Cerebellar cortex (tissue), 1 donor: ENCODE data around the gene AACS.
"Not testable (repeated sequence)": the region's sequence is repeated elsewhere in the genome, so short reads cannot be mapped to it uniquely, and the experiment has no call there.

ENCODE experiments used
- DNase-seq: peaks from one replicate; pipeline ENCODE4 v3.0.0-alpha.2; 2015; ENCODE audit warnings: low spot score

The AACS gene

GRCh38 chr12:125065021-125065918 lies at the start of gene AACS:
AACS (plus strand) TSS chr12:125065435; CDS start chr12:125065585, 150 bp downstream.
- peak; percentile 77 for DNase-seq

- no peak for DNase-seq
Measured at GRCh38 chr12:125015680-125016310, 49.4 kb upstream of the AACS start.

- no peak for DNase-seq
Measured at GRCh38 chr12:125017801-125018200, 47.4 kb upstream of the AACS start.

GRCh38 chr12:125018356-125018755 lies 46.9 kb upstream of the AACS start:
- DNase-seq, result no peak

GRCh38 chr12:125021096-125021495 lies 44.1 kb upstream of the AACS start:
- DNase-seq, result no peak

- no peak for DNase-seq
Measured at GRCh38 chr12:125021771-125022170, 43.5 kb upstream of the AACS start.

DNA sequence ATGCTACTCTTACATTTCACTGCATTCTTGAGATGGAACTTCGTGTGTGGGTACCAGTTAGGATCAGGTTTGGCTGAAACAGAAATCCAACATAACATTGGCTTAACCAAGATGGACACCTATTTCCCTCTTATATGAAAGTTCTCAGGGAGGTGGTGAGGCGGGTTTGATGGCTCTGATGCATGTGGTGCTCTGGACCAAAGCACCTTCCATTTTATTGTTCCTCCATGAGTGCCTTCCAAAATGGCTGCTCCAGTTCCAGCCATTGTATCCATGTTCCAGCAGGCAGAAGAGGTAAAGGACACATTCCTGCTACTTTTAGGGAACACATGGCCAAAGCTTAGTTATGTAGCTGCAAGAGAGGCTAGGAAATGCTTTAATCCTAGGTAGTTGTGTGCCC lies 42.2 kb upstream of the AACS start:
- DNase-seq, result no peak

- DNase-seq, result no peak
Measured at GRCh38 chr12:125024949-125025563, 40.2 kb upstream of the AACS start.

- DNase-seq, result no peak
Measured at GRCh38 chr12:125025606-125026235, 39.5 kb upstream of the AACS start.

- no peak for DNase-seq
Measured at GRCh38 chr12:125028106-125028505, 37.1 kb upstream of the AACS start.

- DNase-seq, result no peak
Measured at GRCh38 chr12:125029761-125030358, 35.4 kb upstream of the AACS start.

DNA sequence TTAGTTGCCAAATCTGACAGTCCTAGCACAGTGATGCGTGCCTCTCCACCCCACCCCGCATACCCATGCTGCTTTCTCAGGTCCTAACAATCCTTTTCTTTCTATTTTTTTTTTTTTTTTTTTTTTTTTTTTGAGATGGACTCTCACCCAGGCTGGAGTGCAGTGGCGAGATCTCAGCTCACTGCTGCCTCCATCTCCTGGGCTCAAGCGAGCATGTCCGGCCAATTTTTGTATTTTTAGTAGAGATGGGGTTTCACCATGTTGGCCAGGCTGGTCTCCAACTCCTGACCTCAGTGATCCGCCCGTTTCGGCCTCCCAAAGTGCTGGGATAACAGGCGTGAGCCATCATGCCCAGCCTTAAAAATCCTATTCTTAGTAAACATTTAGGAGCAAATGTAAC lies 33.8 kb upstream of the AACS start:
- not testable (repeated sequence) for DNase-seq

DNA sequence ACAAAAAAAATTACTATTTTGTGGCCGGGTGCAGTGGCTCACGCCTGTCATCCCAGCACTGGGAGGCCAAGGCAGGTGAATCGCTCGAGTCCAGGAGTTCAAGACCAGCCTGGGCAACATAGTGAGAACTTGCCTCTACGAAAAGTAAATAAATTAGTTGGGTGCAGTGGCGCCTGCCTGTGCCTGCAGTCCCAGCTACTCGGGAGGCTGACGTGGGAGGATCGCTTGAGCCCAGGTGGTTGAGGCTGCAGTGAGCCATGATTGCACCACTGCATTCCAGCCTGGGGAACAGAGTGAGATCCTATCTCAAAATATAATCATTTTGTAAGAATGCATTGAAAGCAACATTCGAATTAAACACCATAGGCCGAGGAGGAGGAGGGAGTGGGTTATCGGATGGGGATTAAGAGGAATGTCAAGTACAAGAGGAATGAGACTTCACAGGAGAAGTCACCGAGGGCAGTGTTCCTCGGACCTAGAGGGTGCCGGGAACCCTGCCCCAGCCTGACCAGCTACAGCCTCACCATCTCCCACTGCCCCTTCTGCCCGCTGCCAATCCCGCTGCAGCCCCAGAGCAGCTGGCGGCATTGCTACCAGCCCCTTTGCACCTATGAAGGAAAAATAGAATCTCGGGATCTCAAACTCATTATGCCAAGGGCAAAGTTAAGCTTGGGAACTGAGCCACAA lies 32.6 kb upstream of the AACS start:
- DNase-seq, result no peak

GRCh38 chr12:125033288-125033687 lies 31.9 kb upstream of the AACS start:
- no peak for DNase-seq

DNA sequence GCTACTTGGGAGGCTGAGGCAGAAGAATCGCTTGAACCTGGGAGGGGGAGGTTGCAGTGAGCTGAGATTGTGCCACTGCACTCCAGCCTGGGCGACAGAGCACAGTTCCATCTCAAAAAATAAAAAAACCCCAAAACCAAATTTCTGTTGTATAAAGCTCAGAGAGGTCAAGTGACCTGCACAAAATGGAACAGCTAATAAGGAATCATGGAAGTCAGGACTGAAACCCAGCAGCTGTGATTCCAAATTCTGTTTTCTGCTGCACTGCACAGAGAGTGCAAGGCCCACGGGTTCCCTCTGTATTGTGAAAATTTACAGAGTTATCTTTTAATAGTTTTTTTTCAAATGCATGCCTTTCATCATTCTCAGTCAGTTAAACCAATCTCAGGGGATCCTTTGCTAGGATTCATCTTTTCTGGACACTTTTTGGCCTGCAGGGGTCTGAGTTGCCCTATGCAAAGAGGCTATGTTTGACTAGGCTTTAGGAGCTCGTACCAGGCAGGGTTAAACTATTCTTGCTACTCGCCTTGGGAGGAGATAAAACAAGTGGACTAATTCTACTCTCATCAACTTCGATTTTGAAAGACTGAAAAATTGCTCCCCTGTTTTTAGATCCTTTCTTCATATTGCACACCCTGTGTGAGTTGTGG lies 26.1 kb upstream of the AACS start:
- peak; percentile 14 for DNase-seq

DNA sequence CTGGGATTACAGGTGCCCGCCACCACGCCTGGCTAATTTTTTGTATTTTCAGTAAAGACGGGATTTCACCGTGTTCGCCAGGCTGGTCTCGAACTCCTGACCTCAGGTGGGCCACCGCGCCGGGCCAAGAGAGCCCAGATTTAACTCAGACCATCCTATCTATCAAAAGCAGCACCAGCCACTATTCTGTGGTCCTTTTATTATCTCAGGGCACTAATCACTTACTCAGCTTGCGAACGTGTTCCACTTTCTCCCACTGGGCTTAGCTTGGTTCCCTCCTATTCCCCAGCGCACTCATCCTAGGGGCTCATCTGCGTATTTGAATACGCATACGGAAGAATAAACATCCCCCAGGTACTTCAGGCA lies 16.2 kb upstream of the AACS start:
- no peak for DNase-seq

- DNase-seq, result no peak
Measured at GRCh38 chr12:125050446-125050845, 14.8 kb upstream of the AACS start.

DNA sequence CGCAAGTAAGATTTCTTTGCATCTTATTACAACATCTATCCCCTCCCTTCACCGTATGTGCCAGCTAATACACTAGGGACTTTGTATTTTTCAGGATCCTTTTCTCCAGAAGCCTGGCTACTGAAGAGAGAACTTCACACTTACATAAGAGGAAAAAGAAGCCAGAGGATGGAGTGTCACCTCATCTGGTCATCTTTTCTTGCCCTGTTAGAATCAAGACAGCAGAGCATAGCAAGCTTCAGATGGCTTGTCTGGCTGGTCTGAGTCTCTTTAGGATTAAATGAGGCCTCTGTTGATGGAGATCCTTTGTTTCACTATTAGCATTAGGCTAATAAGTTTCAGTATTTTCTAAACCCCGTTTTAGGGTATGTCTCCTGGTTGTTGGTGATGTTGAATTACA lies 14.4 kb upstream of the AACS start:
- no peak for DNase-seq

- DNase-seq, result no peak
Measured at GRCh38 chr12:125053821-125054220, 11.4 kb upstream of the AACS start.

GRCh38 chr12:125055591-125055990 lies 9.6 kb upstream of the AACS start:
- no peak for DNase-seq

DNA sequence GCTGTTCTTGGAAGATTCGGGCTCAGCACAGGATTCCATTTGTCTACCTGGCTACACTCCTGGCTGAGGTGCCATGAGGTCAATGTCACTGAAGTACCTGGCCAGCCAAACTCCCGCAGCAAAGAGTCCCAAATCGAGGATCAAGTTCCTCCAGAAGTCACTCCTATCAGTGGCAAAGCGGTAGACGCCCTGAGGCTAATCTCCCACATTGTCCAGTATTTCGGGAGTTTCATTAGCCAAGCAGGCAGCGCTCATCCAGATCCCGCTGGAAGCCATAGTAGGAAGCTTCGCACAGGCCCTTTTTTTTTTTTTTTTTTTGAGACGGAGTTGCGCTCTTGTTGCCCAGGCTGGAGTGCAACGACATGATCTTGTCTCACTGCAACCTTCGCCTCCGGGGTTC lies 8.9 kb upstream of the AACS start:
- no peak for DNase-seq
